Measurements from ENCODE around the gene MAPK8. TPM values are rescaled to one million over a fixed set of nuclear protein-coding genes. Genes with fewer than 3 reads are reported as not detected.
"Not testable (repeated sequence)": the region's sequence is repeated elsewhere in the genome, so short reads cannot be mapped to it uniquely, and the experiment has no call there.

The MAPK8 gene
- total RNA-seq, 1 donor from 2014 or later, result 43.2 TPM

DNA sequence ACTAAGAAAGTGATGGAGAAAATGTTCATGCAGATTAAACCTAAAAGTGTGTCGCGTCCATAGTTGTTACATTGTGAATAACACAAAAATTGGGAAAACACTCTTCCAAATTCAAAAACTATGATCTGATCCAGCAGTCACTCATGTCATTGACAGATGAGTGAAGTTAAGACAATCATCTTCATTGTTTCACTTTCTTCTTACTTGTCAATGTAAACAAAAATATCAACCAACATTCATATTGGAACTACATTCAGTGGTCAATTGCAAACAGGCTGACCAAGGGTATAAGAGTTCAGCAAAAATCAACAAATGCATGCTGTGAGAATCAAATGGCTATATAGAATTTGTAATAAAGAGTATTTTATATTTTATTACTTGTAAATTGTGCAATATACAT, 33.8 kb upstream of the MAPK8 start:
- no peaks in the 10 kb centered on the region for H3K36me3 ChIP-seq (ENCODE audit: control insufficient read depth, insufficient read depth, low read length)
- no peak overlapping the region for H3K4me3 ChIP-seq (ENCODE audit: low read depth, low read length)
- TF ChIP-seq, protein P1, sequence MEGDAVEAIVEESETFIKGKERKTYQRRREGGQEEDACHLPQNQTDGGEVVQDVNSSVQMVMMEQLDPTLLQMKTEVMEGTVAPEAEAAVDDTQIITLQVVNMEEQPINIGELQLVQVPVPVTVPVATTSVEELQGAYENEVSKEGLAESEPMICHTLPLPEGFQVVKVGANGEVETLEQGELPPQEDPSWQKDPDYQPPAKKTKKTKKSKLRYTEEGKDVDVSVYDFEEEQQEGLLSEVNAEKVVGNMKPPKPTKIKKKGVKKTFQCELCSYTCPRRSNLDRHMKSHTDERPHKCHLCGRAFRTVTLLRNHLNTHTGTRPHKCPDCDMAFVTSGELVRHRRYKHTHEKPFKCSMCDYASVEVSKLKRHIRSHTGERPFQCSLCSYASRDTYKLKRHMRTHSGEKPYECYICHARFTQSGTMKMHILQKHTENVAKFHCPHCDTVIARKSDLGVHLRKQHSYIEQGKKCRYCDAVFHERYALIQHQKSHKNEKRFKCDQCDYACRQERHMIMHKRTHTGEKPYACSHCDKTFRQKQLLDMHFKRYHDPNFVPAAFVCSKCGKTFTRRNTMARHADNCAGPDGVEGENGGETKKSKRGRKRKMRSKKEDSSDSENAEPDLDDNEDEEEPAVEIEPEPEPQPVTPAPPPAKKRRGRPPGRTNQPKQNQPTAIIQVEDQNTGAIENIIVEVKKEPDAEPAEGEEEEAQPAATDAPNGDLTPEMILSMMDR (IDR thresholded peaks at IDR 0.05; ENCODE audit: insufficient read depth, low read length, severe bottlenecking), result no peak
- no peak for FAIRE-seq
- H3K27me3 ChIP-seq (ENCODE audit: control insufficient read depth, insufficient read depth, low read length), result peaks cover 2% of the 10 kb centered on the region
- DNase-seq (ENCODE audit: low read depth), result no peak

DNA sequence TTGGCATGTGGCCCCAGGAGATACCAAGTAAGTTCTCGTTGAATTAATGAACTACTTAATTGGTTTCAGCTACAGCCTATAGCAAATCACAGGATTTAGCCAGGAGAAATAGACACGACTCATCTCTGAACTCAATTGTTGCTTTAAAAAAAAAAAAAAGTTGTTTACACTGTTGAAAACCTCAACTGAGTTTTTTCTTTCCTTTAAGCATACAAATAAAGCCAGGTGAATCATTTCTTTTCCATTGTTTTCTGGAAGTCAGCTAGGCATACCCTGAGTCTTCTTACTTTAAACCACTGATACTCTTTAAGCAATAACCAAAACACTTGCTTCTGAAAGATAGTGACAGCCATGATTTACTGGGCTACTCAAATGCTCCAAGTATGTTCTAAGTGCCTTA, 32.7 kb upstream of the MAPK8 start:
- FAIRE-seq (no peak), DNase-seq (ENCODE audit: low read depth) (peak; percentile 55)
- Histone ChIP-seq H3K27me3 (ENCODE audit: control insufficient read depth, insufficient read depth, low read length) (peaks cover 2% of the 10 kb centered on the region), H3K4me3 (ENCODE audit: low read depth, low read length) (no peak overlapping the region), H3K36me3 (ENCODE audit: control insufficient read depth, insufficient read depth, low read length) (no peaks in the 10 kb centered on the region)
- TF ChIP-seq, protein P1 (IDR thresholded peaks at IDR 0.05; ENCODE audit: insufficient read depth, low read length, severe bottlenecking), result no peak

DNA sequence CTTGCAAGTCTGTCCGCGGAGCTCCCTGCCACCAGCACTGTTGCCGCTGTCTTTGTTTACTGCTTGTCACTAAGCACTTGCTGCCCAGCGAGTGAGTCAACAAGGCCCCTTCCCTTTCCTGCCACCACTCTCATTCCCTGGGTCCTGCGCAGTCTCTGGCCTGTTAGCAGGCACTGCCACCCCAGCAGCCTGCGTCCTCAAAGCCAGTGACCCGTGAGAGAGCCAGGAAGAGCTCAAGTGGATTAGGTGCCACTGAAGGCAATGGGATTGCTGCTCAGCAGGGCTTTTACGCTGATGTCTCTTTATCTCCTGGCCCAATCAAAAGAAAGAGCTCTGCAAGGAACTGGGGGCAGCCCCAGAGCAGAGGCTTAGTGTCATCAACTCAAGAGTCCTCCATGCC, 31.8 kb upstream of the MAPK8 start, which contains the start of gene FRMPD2:
FRMPD2 (minus strand) TSS at position 61 of the 400 bp plus-strand sequence. CDS start 129 bp downstream, outside the sequence.
- H3K27me3 ChIP-seq (ENCODE audit: control insufficient read depth, insufficient read depth, low read length), result no peaks in the 10 kb centered on the region
- H3K4me3 ChIP-seq (ENCODE audit: low read depth, low read length), result no peak within 1 kb of the TSS
- no peaks in the 10 kb centered on the region for H3K36me3 ChIP-seq (ENCODE audit: control insufficient read depth, insufficient read depth, low read length)
- TF ChIP-seq, protein P1 (IDR thresholded peaks at IDR 0.05; ENCODE audit: insufficient read depth, low read length, severe bottlenecking), result no peak
- no peak for FAIRE-seq
- DNase-seq (ENCODE audit: low read depth), result no peak

DNA sequence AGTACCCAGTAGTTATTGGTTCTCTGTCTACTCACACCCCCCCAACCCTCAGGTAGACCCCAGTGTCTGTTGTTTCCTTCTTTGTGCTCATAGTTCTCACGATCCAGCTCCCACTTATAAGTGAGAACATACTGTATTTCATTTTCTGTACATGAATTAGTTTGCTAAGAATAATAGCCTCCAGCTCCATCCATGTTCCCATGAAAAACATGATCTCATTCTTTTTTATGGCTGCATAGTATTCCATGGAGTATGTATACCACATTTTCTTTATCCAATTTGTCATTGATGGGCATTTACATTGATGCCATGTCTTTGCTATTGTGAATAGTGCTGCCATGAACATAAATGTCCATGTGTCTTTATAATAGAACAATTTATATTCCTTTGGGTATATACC, 29.4 kb upstream of the MAPK8 start:
- Histone ChIP-seq H3K27me3 (ENCODE audit: control insufficient read depth, insufficient read depth, low read length) (no peaks in the 10 kb centered on the region), H3K36me3 (ENCODE audit: control insufficient read depth, insufficient read depth, low read length) (no peaks in the 10 kb centered on the region), H3K4me3 (ENCODE audit: low read depth, low read length) (no peak overlapping the region)
- TF ChIP-seq, protein P1 (IDR thresholded peaks at IDR 0.05; ENCODE audit: insufficient read depth, low read length, severe bottlenecking), result no peak
- DNase-seq (ENCODE audit: low read depth), result no peak
- FAIRE-seq, result no peak

DNA sequence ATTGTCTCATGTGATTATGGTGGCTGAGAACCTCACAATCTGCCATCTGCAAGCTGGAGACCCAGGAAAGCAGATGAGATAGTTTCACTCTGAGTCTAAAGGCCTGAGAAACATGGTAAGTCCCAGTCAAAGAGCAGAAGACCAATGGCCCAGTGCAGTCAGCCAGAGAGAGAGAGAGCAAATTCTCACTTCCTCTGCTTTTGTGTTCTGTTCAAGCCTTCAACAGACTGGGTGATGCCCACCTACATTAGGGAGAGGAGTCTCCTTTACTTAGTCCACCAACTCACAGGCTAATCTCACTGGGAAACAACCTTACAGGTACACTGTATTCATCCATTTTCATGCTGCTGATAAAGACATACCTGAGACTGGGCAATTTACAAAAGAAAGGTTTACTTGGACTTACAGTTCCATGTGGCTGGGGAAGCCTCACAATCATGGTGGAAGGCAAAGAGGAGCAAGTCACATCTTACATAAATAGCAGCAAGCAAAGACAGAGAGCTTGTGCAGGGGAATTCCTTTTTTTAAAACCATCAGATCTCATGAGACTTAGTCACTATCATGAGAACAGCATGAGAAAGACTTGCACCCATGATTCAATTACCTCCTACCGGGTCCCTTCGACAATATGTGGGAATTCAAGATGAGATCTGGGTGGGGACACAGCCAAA, 27.3 kb upstream of the MAPK8 start:
- DNase-seq (ENCODE audit: low read depth), result no peak
- no peak for FAIRE-seq
- Histone ChIP-seq H3K36me3 (ENCODE audit: control insufficient read depth, insufficient read depth, low read length) (no peaks in the 10 kb centered on the region), H3K4me3 (ENCODE audit: low read depth, low read length) (no peak overlapping the region), H3K27me3 (ENCODE audit: control insufficient read depth, insufficient read depth, low read length) (no peaks in the 10 kb centered on the region)
- TF ChIP-seq, protein P1 (IDR thresholded peaks at IDR 0.05; ENCODE audit: insufficient read depth, low read length, severe bottlenecking), result no peak

DNA sequence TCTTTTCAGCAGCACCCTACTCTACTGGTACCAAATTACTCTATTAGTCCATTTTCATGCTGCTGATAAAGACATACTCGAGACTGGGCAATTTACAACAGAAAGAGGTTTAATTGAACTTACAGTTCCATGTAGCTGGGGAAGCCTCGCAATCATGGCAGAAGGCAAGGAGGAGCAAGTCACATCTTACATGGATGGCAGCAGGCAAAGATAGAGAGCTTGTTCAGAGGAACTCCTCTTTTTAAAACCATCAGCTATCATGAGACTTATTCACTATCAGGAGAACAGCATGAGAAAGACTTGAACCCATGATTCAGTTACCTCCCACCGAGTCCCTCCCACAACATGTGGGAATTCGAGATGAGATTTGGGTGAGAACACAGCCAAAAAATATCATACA, 24.8 kb upstream of the MAPK8 start:
- H3K36me3 ChIP-seq (ENCODE audit: control insufficient read depth, insufficient read depth, low read length); H3K4me3 ChIP-seq (ENCODE audit: low read depth, low read length); DNase-seq (ENCODE audit: low read depth); H3K27me3 ChIP-seq (ENCODE audit: control insufficient read depth, insufficient read depth, low read length); FAIRE-seq: not testable (repeated sequence)
